ENCODE results near the gene ZBTB7A. TPM values are rescaled to one million over a fixed set of nuclear protein-coding genes. Genes with fewer than 3 reads are reported as not detected.

Gene ZBTB7A
- total and polyA plus RNA-seq, 11 donors = 14.6 to 65.0 (median 28.6) TPM

DNA sequence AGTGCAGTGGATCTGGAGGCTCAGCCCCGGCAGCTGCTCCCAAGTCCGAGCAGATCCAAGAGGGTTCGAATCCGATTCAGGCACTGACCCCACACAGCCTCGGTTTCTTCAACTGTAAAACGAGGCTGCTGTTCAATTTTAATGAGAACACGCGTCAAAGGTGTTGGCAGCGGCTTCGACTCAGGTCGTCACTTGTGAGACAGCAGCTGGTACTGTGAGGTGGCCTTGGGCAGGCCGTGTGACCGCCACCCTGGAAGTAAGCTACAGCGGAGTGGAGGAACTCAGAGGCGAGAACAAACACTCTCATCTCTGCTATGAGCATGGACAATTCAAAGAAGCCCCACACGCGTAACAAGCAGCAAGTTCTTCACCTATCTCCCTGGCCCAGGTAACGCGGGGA is 47.5 kb upstream of the ZBTB7A start:
- ATAC-seq (no peak), DNase-seq (no peak)
- H3K9me3 ChIP-seq = no peaks in the 10 kb centered on the region
- TF ChIP-seq, protein P1, sequence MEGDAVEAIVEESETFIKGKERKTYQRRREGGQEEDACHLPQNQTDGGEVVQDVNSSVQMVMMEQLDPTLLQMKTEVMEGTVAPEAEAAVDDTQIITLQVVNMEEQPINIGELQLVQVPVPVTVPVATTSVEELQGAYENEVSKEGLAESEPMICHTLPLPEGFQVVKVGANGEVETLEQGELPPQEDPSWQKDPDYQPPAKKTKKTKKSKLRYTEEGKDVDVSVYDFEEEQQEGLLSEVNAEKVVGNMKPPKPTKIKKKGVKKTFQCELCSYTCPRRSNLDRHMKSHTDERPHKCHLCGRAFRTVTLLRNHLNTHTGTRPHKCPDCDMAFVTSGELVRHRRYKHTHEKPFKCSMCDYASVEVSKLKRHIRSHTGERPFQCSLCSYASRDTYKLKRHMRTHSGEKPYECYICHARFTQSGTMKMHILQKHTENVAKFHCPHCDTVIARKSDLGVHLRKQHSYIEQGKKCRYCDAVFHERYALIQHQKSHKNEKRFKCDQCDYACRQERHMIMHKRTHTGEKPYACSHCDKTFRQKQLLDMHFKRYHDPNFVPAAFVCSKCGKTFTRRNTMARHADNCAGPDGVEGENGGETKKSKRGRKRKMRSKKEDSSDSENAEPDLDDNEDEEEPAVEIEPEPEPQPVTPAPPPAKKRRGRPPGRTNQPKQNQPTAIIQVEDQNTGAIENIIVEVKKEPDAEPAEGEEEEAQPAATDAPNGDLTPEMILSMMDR (IDR thresholded peaks at IDR 0.05) = no peak
- TF ChIP-seq POLR2A (IDR thresholded peaks at IDR 0.05) = no peak
- intact Hi-C loops (cut with DNase I) = loop anchor here in 2 of 10 donors (10.0 kb wide), 2 partner anchors 99 to 129 kb away; partner anchors contain the start of gene EEF2 (in 1 of the 2)
- H3K4me1 ChIP-seq = peaks cover 2 to 30% (median 20%) of the 10 kb centered on the region in 12 donors
- no peak overlapping the region for H3K27ac ChIP-seq
- 91 to 94% (median 92%) methylated on average over 13 to 19 of the region's 19 CpGs for WGBS, 4 donors
- H3K4me3 ChIP-seq = no peak overlapping the region
- H3K27me3 ChIP-seq = no peaks in the 10 kb centered on the region
- peaks cover 0 to 88% (median 67%) of the 10 kb centered on the region in 9 donors for H3K36me3 ChIP-seq

DNA sequence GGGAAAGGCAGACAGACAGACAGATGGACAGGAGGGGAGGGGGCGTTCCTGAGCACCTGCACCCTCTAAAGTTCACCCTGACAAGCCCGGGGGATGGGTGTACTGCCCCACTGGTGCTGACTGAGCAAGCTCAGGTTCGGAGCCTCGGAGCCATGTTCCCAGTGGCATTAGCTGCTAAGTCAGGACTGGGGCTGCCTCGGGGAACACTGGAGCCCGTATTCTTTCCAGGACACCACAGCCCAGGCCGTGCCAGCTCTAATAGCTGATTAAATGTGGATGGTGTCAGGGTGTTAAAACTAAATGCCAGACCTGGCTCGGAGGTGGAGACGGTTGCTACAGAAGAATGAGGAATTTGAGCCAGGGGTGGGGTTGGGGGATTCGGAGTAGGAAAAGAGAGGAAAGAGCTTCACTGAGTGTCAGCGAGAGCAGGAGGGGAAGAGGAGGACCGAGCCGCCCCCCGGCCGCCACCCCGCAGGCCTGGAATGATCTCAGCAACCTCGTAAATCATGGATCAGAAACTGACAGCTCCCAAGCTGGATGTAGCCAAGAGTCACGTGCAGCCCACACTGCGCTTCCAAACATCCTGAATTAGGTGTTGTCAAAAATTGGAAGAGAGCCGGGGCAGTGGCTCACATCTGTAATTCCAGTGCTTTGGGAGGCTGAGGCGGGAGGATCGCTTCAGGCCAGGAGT is 46.8 kb upstream of the ZBTB7A start:
- intact Hi-C loops (cut with DNase I) = loop anchor here in 2 of 10 donors (10.0 kb wide), 2 partner anchors 99 to 129 kb away; partner anchors contain the start of gene EEF2 (in 1 of the 2)
- Histone ChIP-seq H3K4me3 (no peak overlapping the region), H3K27ac (peak overlapping the region in 4 of 12 donors; percentile 31 to 48 (median 42)), H3K27me3 (no peaks in the 10 kb centered on the region), H3K4me1 (peaks cover 2 to 35% (median 20%) of the 10 kb centered on the region in 12 donors), H3K9me3 (no peaks in the 10 kb centered on the region), H3K36me3 (peaks cover 0 to 94% (median 73%) of the 10 kb centered on the region in 9 donors)
- TF ChIP-seq, protein P1 (IDR thresholded peaks at IDR 0.05) = no peak
- no peak for TF ChIP-seq POLR2A (IDR thresholded peaks at IDR 0.05)
- DNase-seq (peak in 2 of 5 donors; percentile 30 to 56), ATAC-seq (peak in 3 of 4 donors; percentile 38 to 63 (median 58))
- WGBS, 4 donors = 65 to 75% (median 68%) methylated on average over 19 to 22 of the region's 22 CpGs

DNA sequence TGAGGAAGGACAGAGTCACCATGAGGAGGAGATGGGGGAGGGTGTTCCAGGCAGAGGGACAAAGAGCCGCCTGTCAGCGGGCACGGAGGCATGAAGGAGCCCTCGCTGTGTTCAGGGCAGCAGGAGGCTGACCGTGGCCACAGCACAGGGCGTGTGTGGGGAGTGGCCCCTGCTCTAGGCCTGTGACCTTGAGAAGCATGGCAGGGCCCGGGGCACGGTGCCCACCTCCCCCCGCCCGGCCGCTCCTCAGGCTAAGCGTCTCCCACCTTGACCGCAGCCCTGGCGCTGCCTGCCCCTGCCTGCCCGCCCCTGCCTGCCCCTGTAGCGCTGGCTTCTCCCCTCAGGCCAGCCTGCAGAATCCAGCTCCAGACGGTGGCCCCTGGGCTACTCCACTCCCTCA is 45.7 kb upstream of the ZBTB7A start:
- H3K9me3 ChIP-seq = no peaks in the 10 kb centered on the region
- peaks cover 0 to 96% (median 81%) of the 10 kb centered on the region in 9 donors for H3K36me3 ChIP-seq
- H3K27ac ChIP-seq = no peak overlapping the region
- TF ChIP-seq POLR2A (IDR thresholded peaks at IDR 0.05) = no peak
- TF ChIP-seq, protein P1 (IDR thresholded peaks at IDR 0.05) = no peak
- H3K4me3 ChIP-seq = no peak overlapping the region
- H3K27me3 ChIP-seq = no peaks in the 10 kb centered on the region
- WGBS, 4 donors = 88 to 94% (median 92%) methylated on average over 5 to 17 of the region's 17 CpGs
- peaks cover 2 to 35% (median 20%) of the 10 kb centered on the region in 12 donors for H3K4me1 ChIP-seq
- ATAC-seq (no peak), DNase-seq (peak in 1 of 5 donors; percentile 19)
- intact Hi-C loops (cut with DNase I) = loop anchor here in 2 of 10 donors (10.0 kb wide), 2 partner anchors 98 to 128 kb away; partner anchors contain the start of gene EEF2 (in 1 of the 2)

DNA sequence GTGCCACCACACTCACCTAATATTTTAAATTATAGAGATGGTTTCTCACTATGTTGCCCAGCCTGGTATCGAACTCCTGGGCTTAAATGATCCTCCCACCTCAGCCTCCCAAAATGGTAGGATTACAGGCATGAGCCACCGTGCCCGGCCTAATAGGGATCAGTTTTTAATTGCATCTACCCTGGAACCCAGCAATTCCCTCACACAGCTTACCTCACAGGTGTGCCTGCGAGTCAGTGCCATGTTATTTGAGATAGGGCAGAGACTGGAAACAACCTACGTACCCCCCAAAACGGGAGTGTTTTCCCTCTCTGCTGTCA is 42.9 kb upstream of the ZBTB7A start:
- peaks cover 0 to 21% (median 7%) of the 10 kb centered on the region in 12 donors for H3K4me1 ChIP-seq
- H3K27ac ChIP-seq = peak overlapping the region in 1 of 12 donors; percentile 68
- 93 to 97% (median 95%) methylated on average over 6 of the region's 6 CpGs for WGBS, 4 donors
- H3K36me3 ChIP-seq = peaks cover 0 to 92% (median 80%) of the 10 kb centered on the region in 9 donors
- no peak overlapping the region for H3K4me3 ChIP-seq
- H3K9me3 ChIP-seq = no peaks in the 10 kb centered on the region
- no peaks in the 10 kb centered on the region for H3K27me3 ChIP-seq
- intact Hi-C loops (cut with DNase I) = no loop called here
- DNase-seq (no peak), ATAC-seq (no peak)
- TF ChIP-seq POLR2A (IDR thresholded peaks at IDR 0.05) = no peak
